GM18517 (cell line): ENCODE measurements around the gene PTPRJ.
"Not testable (repeated sequence)": the region's sequence is repeated elsewhere in the genome, so short reads cannot be mapped to it uniquely, and the experiment has no call there.

Source experiments
- ATAC-seq: cut with Tn5 transposase; IDR thresholded peaks from one replicate; pipeline ENCODE4 v1.9.1; 2021; ENCODE audit warnings: mild to moderate bottlenecking, moderate library complexity; ENCODE audit not compliant: unreplicated experiment

Gene PTPRJ

DNA sequence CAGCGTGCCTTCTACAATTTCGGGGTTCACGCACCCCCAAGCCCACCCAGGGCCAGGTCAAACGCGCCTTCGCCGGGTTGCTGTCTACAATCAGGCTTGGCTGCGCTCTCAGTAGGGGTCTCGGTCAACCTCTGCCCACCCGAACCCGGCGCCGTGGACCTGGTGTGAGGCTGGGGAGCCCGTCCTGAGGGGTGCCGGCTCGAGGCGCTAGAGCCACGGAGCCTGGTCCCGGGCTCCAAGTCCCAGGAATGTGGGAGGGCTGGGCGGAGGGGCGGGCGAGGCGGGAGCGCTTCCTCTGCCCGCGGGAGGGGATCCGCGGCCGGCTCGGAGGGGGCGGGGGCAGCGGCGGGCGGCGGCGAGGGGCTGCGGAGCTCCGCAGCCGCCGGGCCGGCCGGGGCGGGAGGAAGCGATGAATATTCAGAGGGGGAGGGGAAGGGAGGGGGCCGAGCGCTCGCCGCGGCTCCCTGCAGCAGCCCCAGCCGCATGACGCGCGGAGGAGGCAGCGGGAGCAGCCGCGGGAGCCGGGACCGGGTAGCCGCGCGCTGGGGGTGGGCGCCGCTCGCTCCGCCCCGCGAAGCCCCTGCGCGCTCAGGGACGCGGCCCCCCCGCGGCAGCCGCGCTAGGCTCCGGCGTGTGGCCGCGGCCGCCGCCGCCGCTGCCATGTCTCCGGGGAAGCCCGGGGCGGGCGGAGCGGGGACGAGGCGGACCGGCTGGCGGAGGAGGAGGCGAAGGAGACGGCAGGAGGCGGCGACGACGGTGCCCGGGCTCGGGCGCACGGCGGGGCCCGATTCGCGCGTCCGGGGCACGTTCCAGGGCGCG, at the start of gene PTPRJ:
Gene PTPRJ, plus strand, starts transcription at position 472 of the 819 bp plus-strand sequence. CDS start 354 bp downstream, outside the sequence.
- peak; percentile 45 for ATAC-seq

DNA sequence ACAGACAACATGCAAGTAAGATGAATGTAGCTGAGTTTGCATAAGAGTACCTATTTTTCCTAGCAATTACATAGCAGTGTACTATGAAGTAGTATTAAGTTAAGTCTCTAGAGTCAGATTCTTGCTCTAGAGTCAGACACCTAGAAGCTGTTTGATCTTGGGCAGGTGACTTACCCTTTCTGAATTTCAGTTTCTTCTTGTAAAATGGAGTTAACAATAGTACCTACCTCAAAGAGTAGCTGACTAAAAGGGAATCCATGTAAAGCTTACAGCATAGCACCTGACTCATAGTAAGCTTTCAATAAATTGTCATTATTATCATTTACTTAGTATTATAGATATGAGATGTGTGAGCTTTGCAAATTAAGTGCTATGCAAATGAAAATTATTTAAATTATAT, 47.8 kb upstream of the PTPRJ start:
- no peak for ATAC-seq

DNA sequence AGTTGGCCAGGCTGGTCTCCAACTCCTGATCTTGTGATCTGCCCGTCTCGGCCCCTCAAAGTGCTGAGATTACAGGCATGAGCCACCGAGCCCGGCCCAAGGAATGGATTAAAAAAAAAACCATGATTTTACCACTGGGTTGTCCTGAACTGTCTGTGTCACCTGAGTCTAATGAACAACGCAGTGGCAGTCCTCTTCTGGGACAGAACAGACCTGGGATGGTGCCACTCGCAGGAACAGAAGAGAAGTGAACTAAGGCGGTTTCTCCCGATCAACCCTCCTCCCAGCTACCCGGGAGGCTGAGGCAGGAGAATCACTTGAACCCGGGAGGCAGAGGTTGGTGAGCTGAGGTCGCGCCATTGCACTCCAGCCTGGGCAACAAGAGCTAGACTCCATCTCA, 46.6 kb upstream of the PTPRJ start:
- ATAC-seq = not testable (repeated sequence)

DNA sequence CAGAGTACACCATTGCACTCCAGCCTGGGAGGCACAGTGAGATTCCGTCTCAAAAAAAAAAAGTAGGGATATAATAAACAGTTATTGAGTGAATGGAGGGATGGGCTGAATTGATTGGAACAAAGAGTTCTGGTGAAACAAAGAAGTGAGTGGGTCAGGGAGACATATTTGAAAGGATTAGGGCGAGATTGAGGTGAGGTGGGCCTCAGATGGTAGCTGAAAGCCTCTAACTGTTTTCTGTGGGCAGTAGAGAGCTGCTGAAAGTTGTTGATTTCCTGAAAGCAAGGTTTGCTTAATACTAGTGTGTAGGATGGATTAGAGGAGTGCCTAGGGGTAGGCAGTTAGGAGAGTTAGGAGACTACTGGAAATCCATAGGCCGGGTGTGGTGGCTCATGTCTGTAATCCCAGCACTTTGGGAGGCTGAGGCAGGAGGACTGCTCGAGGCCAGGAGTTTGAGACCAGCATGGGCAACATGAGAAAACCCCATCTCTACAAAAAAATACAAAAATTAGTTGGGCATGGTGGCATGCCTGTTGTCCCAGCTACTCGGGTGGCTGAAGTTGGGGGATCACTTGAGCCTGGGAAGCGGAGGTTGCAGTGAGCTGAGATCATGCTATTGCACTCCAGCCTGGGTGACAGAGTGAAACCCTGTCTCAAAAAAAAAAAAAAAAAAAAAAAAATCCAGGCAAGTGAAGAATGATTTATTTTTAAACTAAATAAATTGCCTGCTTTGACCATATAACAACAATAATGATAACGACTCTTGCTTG, 41.4 kb upstream of the PTPRJ start:
- ATAC-seq = no peak

DNA sequence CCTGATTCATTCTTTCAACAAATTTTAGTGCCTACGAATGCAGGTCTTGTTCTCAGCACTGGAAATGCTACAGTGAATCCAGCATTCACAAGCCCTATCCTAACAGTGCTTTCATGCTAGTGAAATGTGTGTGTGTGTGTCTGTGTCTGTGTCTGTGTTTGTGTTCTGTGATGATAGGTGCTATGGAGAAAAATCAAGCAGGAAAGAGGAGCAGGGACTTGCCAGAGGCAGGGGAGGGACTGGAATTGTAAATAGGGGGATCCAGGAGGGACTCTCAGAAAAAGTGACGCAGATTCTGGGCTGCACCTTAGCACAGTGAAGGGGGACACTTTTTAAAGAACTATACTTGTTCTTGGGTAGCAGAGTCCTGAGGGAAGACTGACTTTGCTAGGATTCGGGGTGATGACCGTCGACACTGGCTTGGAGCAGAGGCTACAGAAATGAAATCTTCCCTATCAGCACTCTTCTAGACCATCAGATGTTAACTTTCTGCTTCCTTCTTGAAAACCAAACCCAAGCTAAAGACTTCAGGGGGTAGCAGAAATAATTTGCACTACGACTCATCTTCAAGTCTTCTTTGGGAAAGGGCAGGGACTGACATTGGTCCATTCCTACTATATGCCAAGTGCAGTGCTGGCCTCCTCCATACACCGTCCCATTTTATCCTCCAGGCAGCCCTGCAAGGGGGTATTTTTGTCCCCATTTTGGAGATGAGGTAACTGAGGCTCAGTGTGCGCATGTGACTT, 39.3 kb upstream of the PTPRJ start:
- ATAC-seq = no peak

DNA sequence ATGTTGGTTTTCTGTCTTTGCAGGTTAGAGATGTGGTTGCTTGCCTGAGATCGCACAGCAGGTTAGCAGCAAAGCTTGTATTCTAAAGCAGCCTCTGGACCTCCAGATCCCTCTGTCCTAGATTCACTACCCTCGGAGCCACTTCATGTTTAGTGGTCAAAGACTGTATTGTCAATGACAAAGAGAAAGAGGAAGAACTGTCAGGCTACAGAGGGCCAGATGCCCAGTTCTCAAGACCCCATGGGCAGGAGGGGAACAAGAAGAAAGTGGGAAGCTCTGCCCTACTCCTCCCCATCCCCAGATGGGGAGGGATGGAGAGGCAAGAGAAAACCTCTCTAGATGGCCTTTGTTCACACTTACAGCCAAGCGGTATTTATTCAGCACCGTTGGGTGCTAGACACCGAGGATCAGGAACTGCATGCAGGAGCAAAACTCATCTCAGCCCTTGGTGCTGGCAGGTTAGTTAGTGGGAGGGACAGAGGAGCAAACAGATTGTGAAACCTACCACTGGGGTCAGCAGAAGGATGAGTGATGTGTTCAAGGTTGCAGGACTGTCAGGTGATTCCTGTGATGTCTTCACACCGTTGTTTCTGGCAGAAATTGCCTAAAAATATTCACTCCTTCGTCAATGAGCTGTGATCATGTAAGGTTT, 38.3 kb upstream of the PTPRJ start:
- ATAC-seq = no peak

DNA sequence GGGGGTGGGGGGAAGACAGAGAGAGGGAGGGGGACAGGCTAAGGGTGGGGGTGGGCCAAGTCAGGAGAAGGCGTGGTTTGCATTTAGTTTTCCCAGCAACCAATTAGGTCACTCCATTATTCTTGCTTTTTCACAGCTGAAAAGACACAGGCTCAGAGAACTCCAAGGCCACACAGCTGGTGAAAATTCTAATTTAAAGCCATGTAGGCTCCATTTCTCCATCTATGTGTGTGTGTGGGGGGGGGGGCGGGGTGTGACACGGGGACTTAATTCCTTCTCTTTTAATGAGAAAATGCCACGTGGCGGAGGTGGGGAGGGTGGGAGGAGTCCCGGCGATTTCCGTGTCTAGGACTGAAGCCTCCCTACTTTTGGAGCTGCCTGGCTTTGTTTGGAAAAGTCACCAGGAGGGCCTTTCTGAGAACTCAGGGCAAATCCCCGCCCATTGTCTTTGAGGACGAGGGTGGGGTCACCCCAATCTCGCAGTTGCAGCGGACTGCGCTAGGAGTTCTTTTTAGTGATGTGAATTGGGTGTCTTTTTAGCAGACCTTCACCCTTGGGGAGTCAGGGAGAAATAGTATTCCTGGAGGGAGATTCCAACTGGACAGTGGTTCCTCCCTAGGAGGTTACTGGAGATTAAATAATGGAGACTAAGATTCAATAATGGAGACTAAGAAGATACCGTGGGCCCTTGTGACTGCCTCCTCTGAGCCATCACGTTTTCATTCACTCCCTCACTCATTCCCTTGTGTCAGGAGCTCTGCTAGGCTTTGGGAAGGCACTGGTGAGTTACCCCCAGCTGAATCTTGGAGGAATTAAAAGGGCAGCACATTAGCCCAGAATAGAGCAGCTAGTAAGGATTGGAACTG, 36.4 kb upstream of the PTPRJ start:
- no peak for ATAC-seq

DNA sequence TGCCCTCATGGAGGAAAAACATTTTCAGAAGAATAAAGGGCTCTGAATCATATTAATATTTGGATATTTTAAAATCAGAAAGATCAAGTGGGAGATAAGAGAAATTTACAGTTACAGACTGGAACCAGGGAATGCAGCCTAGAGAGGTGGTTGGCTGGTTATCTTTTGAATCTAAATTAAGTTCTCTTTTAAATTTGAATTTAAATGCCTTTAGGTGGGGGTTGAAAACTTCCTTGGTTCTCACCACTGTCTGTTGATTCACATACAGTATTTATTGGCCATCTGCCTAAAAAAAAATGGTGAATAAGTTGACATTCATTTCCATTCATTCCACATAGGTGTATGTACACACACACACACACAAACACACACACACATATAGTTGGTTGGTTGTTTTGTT, 35.7 kb upstream of the PTPRJ start:
- no peak for ATAC-seq

DNA sequence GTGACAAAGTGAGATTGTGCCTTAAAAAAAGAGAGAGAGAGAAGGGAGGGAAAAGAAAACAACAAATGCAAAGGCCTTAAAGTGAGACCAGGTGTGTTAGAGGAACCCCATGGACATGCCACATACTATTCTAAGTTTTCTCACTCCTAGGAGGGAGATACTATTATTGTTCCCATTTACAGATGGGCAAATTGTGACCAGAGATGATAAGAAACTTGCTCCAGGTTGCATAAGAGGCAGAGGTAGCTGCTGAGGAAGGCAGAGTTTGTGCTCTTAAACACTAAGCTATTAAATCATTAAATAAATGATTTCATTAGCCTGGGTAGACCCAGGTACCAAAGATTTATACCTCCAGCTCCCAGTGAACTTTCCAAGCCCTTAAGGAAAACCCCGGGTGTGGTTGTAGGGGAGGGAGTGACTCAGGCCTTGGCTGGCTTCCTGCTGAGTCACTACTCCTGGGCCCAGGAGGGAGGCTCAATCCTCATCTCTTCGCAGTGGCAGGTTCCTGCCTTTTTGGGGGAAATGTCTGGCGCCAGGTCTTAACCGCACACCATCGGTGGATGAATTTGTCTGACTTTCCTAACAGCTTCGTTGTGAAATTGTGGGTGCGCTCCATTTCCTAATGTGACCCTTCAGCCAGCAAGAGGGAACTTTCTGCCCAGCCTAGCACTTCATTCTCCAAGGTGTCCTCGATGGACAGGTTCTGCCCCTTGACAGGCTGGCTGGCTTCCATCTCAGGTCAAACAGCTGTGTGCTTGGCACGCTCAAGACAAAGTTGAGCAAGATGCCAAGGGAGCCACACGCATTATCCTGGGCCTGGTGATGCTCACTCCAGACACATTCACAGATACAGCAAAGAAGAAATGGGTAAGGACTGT, 33.4 kb upstream of the PTPRJ start:
- ATAC-seq = no peak

DNA sequence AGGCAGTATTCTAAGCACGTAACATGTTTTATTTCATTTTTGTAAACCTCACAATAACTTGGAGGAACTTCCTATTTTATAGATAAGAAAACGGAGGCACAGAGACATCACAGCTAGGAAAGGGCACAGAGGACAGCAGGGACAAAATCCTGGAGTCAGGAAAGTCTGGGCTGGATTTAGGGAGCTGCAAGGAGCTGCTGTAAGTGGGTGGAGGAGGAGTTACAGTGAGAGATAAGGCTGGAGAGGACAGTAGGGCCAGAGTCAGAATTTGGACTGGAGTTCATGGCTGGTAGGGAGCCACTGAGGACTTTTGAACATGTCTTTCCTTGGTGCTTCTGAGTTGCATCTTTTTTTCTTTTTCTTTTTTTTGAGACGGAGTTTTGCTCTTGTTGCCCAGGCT, 32.2 kb upstream of the PTPRJ start:
- no peak for ATAC-seq

DNA sequence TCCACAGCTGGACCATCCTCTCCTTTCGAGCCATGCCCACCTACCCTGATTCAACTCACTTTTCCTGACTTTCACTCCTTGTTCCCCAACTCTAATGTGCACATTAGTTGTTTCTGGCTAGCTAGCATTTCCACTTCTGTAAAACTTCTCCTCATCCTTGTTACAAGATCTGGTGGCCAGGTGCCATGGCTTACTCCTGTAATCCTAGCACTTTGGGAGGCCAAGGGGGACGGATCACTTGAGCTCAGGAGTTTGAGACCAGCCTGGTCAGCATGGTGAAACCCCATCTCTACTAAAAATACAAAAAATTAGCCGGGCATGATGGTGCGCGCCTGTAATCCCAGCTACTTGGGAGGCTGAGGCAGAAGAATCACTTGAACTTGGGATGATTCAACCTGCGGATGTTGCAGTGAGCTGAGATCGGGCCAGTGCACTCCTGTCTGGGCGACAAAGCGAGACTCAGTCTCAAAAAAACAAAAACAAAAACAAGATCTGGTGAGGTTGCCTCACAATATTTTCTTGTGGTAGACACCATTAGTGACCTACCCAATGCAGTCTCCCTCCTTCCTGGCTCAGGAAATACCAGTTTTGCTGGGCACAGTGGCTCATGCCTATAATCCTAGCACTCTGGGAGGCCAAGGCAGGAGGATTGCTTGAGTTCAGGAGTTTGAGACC, 31.2 kb upstream of the PTPRJ start:
- not testable (repeated sequence) for ATAC-seq

DNA sequence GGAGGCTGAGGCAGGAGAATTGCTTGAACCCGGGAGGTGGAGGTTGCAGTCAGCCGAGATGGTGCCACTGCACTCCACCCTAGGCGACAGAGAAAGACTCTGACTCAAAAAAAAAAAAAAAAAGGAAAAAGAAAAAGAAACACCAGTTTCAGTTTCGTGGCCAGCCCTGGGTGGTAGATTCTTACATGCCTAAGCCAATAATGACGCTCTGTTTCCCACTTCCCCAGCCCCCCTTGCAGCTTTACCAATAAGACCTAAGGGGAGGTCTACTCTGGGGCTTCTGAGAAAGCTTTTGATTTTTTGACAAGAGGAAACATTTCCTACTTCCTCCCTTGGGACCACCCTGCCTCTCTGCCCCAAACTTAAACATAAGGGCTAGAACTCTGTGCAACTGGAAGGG, 30.0 kb upstream of the PTPRJ start:
- peak; percentile 63 for ATAC-seq

DNA sequence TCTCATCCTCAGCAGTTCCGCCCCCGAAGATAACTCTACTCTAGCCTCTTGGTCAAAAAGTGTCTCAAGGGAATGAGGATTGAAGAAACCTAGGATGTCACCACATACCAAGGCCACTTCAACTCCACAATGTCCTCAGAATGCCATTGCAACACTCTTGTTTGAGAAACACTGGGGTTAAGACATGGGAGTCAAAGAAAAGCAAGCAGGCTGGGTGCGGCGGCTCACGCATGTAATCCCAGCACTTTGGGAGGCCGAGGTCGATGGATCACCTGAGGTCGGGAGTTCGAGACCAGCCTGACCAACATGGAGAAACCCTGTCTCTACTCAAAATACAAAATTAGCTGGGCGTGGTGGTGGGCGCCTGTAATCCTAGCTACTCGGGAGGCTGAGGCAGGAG, 28.9 kb upstream of the PTPRJ start:
- ATAC-seq = not testable (repeated sequence)

DNA sequence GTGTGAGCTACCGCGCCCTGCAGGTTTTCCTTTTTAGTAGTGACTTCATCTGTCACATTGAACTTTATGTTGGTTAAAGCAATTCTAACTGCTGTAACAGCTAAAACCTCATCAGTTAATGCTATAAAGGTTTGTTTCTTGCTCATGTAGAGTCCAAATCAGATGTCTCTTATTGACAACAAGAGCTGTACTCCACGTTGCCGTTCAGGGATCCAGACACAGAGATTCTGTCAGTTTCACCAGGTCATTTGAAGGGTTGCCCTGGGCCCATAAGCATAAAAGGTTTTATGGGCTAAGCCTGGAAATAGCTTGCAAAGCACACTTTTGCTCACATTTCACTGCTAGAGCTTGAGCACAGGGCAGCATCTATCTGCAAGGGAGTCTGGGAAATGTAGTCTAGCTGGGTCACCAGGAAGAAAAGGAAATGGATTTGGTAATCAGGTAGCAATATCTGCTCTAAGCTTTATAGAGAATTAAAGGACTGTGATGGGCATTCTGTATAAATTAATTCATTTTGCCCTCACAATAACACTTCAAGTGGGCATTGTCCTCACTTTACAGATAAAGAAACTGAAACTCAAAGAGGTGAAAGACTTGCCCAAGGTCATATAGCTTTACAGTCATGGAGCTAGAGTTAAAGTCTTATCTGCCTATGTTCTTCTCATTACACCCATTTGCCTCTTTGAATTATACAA, 25.2 kb upstream of the PTPRJ start:
- ATAC-seq = no peak

DNA sequence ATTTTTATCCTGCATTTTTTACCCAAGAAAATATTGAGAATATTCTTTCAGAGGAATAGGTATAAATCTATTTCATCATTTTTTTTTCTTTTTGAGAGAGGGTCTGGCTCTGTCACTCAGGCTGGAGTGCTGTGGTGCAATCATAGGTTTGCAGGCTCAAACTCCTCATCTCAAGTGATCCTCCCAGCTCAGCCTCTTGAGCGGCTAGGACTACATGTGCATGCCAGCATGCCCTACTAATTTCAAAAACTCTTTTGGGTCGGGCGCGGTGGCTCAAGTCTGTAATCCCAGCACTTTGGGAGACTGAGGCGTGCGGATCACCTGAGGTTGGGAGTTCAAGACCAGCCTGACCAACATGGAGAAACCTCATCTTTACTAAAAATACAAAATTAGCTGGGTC, 20.3 kb upstream of the PTPRJ start:
- no peak for ATAC-seq

DNA sequence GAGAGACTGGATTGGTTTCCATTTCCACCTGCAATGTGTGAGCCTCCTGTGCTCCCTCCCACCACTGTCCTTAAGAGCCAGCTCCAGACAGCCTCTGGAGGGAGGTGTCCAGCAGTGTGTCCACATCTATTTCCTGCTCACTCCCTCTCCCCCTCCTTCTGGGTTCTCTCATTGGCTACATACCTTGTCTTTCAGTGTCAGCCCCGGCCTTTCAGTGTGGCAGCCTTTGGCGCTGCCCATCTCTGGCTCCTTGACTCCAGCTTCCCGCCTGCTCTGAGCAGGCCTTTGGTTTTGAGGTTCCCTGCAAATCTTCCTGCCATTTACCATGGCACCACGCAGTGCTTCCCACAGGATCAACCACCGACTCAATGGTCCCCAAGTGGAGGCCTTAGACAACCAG, 19.0 kb upstream of the PTPRJ start:
- ATAC-seq = no peak

DNA sequence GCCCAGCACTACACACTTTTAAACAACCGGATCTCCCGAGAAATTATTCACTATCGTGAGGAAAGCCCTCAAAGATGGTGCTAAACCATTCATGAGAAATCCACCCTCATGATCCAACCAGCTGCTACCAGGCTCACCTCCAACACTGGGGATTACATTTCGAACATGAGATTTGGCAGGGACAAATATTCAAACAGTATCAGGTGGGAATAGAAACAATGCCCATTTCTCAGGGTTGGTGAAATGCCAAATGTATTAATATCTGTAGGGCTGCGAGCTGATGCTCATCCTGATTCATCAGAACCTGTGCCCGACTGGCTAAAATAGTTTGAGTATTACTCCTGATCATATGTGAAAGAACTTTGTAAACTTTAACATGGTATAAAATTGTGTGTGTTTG, 15.8 kb upstream of the PTPRJ start:
- no peak for ATAC-seq
